ENCODE measurements around the gene OR52J3.

The OR52J3 gene

DNA sequence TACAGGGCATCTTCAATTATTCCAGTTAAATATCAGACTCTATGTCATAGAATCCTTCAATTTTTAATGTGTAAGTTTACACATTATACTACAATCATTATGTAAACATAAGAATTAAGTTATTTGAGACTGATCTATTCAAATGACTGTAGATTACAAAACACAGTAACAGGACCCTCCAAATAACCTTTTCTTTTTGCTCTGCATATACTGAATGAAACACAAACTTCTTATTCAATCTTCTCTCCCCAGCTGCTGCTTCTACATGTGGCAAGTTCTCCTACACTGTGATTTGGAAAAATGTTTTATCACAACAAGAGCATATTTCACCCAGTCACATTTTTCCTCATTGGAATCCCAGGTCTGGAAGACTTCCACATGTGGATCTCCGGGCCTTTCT, at the start of gene OR52J3:
TSS of gene OR52J3 (plus strand) at position 301 of the 400 bp plus-strand sequence. CDS start at position 301, 0 bp downstream.
- TF ChIP-seq ZNF384 (IDR thresholded peaks at IDR 0.05), result no peak
- no peak for DNase-seq (ENCODE audit: extremely low spot score)
- CTCF ChIA-PET, result no interaction called here
- POLR2A ChIA-PET, result no interaction called here

DNA sequence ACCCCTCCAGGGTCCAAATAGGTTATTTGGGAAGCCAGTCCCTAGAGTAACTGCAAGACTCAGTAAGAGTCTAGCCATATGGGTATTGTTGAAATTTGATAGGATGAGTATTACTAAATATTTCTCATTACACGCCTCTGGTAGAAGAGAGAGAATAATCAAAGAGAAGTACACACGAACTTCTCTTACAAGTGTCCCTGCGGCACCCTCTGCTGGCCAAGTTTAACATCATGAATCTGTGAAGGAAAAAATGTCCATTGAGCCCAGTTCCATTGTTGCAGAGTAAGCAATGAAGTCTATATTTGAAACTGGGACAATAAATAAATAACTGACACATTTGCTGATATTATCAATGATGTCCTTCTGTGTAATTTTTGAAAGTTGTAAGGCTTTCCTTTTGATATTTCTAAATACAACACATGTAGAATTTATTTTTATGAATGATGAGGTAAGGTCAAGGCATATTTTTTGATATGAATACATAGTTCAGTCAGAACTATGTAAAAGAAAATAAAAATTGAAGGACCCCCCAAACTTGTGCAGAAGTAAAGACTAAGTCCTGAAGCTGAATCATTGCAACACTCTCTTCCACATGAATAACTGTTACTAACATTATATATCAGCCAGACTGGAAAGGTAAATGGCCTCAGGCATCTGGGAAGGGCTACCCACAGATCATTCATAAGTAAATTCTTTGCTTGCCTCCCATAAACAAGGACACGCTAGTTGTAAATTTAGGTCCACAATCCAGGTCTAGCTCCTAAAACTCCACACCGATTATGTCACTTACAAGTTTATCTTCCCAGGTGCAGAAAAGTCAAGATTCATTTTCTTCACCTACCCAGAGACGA, 41.7 kb upstream of the OR52J3 start:
- CTCF ChIA-PET, result interaction anchor here (1.7 kb wide), 1 partner anchor 368 kb away, joined by 9 read pairs; the partner anchor contains the start of gene OR51D1
- POLR2A ChIA-PET, result no interaction called here
- DNase-seq (ENCODE audit: extremely low spot score), result peak; percentile 25
- TF ChIP-seq CTBP1 (IDR thresholded peaks at IDR 0.05; ENCODE audit: borderline replicate concordance), result no peak
- TF ChIP-seq NFRKB (IDR thresholded peaks at IDR 0.05), result no peak
- no peak for TF ChIP-seq TARDBP (IDR thresholded peaks at IDR 0.05)
- TF ChIP-seq, protein P1, sequence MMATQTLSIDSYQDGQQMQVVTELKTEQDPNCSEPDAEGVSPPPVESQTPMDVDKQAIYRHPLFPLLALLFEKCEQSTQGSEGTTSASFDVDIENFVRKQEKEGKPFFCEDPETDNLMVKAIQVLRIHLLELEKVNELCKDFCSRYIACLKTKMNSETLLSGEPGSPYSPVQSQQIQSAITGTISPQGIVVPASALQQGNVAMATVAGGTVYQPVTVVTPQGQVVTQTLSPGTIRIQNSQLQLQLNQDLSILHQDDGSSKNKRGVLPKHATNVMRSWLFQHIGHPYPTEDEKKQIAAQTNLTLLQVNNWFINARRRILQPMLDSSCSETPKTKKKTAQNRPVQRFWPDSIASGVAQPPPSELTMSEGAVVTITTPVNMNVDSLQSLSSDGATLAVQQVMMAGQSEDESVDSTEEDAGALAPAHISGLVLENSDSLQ (IDR thresholded peaks at IDR 0.05), result no peak
- TF ChIP-seq SP1 (IDR thresholded peaks at IDR 0.05), result no peak
- no peak for TF ChIP-seq FOXA1 (IDR thresholded peaks at IDR 0.05)
- TF ChIP-seq L3MBTL2 (conservative IDR thresholded peaks at IDR 0.05), result no peak
- no peak for TF ChIP-seq HDGF (IDR thresholded peaks at IDR 0.05; ENCODE audit: borderline replicate concordance)
- TF ChIP-seq SUZ12 (IDR thresholded peaks at IDR 0.05), result no peak
- no peak for TF ChIP-seq FOXM1 (IDR thresholded peaks at IDR 0.05; ENCODE audit: borderline replicate concordance)

DNA sequence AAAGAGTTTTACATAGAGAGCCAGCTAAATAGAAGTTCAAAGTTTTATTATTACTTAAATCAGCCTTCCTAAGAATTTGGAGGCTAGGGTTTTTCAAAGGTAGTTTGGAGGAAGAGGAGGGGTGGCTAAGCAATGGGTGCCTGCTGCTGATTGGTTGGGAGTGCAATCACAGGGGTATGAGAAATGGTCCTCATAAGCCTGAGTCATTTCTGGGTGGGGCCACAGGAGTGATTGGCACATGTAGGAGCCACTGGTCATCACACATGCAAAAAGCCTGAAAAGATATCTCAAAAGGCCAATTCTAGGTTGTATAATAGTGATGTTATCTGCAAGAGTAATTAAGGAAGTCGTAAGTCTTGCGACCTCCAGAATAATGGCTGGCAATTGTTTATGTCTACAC, 38.8 kb upstream of the OR52J3 start:
- ChIA-PET CTCF (interaction anchor here (0.7 to 1.0 kb wide), 2 partner anchors 370 to 371 kb away, joined by 3 read pairs; partner anchors contain the start of gene OR51D1), POLR2A (no interaction called here)
- TF ChIP-seq LEF1 (IDR thresholded peaks at IDR 0.05; ENCODE audit: borderline replicate concordance), result no peak
- TF ChIP-seq, protein P1 (IDR thresholded peaks at IDR 0.05), result peak; percentile 75
- DNase-seq (ENCODE audit: extremely low spot score), result no peak

DNA sequence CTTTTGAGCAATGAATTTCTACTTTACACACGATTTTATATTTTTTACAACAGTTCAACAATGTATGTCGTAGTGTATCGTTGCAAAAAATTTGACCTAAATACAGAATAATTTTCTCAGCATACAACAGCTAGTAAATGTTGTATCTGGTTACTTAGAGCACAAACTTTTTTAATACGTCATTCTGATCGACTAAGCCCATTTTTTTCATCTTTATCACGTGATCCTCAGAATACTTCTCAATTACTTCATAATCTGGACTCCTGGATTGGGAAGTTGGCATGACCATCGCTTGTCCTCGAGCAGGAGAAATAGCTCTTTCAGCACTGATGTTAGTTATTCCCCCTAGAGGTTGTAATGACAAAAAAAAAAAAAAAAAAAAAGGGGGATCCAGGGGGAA, 35.1 kb upstream of the OR52J3 start:
- ChIA-PET POLR2A (no interaction called here), CTCF (no interaction called here)
- DNase-seq (ENCODE audit: extremely low spot score), result no peak
- TF ChIP-seq NFRKB (IDR thresholded peaks at IDR 0.05) (no peak), TARDBP (IDR thresholded peaks at IDR 0.05) (no peak)

DNA sequence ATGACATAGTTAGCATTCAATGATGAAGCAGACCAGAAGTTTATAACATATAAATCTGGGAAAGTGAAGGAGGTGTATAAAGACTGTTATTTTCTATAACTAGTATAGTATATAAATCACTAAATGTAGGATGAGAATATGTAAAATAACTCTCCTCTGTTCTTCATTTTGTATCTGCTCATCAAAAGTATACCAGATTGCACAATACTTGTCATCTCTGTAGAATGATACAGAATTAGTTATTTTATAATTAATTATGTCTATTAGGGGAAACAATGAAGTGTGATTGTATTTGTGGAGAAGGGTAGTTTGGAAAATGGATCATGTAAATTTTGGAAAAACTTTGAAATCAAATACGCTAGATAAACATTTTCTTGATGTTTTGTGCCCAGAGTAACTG, 33.3 kb upstream of the OR52J3 start:
- CTCF ChIA-PET, result no interaction called here
- POLR2A ChIA-PET, result no interaction called here
- DNase-seq (ENCODE audit: extremely low spot score), result no peak
- TF ChIP-seq FOXM1 (IDR thresholded peaks at IDR 0.05; ENCODE audit: borderline replicate concordance), result no peak
- TF ChIP-seq FOXK2 (IDR thresholded peaks at IDR 0.05), result no peak
- TF ChIP-seq CTBP1 (IDR thresholded peaks at IDR 0.05; ENCODE audit: borderline replicate concordance), result no peak
- TF ChIP-seq, protein P1 (IDR thresholded peaks at IDR 0.05), result no peak
- no peak for TF ChIP-seq BHLHE40 (IDR thresholded peaks at IDR 0.05; ENCODE audit: borderline replicate concordance)
- TF ChIP-seq NFRKB (IDR thresholded peaks at IDR 0.05), result no peak
- TF ChIP-seq SP1 (IDR thresholded peaks at IDR 0.05), result no peak
- no peak for TF ChIP-seq FOXA1 (IDR thresholded peaks at IDR 0.05)
- TF ChIP-seq ZNF384 (IDR thresholded peaks at IDR 0.05), result no peak
- no peak for TF ChIP-seq SUZ12 (IDR thresholded peaks at IDR 0.05)
- no peak for TF ChIP-seq ARNT (IDR thresholded peaks at IDR 0.05)

DNA sequence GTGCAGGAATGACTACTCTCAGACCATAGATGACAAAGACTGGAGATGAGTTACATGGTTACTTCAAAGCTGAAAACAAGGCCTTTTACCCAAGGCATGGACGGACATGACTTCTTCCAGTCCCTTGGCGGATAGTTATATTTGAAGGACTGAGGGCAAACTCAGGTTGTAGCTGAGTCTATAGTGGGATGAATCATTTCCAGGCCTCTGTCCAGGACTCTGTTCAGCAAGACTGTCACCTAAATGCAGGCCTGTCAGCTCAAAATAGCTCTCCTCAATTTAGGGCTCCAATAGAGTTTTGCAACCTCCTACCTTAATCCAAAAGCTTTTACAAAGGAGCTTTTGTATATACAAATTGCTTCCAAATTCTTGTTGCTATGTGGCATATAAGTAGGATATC, 24.3 kb upstream of the OR52J3 start:
- ChIA-PET POLR2A (no interaction called here), CTCF (interaction anchor here (0.5 kb wide), 1 partner anchor 23 kb away, joined by 3 read pairs; no protein-coding TSS in a partner anchor)
- TF ChIP-seq L3MBTL2 (conservative IDR thresholded peaks at IDR 0.05), result no peak
- no peak for TF ChIP-seq TARDBP (IDR thresholded peaks at IDR 0.05)
- no peak for TF ChIP-seq FOXK2 (IDR thresholded peaks at IDR 0.05)
- no peak for TF ChIP-seq FOXM1 (IDR thresholded peaks at IDR 0.05; ENCODE audit: borderline replicate concordance)
- TF ChIP-seq BHLHE40 (IDR thresholded peaks at IDR 0.05; ENCODE audit: borderline replicate concordance), result no peak
- no peak for TF ChIP-seq HDGF (IDR thresholded peaks at IDR 0.05; ENCODE audit: borderline replicate concordance)
- TF ChIP-seq LEF1 (IDR thresholded peaks at IDR 0.05; ENCODE audit: borderline replicate concordance), result no peak
- TF ChIP-seq, protein P1 (IDR thresholded peaks at IDR 0.05), result no peak
- TF ChIP-seq ZNF384 (IDR thresholded peaks at IDR 0.05), result no peak
- no peak for TF ChIP-seq ARNT (IDR thresholded peaks at IDR 0.05)
- TF ChIP-seq SP1 (IDR thresholded peaks at IDR 0.05), result no peak
- TF ChIP-seq NFRKB (IDR thresholded peaks at IDR 0.05), result no peak
- no peak for DNase-seq (ENCODE audit: extremely low spot score)

DNA sequence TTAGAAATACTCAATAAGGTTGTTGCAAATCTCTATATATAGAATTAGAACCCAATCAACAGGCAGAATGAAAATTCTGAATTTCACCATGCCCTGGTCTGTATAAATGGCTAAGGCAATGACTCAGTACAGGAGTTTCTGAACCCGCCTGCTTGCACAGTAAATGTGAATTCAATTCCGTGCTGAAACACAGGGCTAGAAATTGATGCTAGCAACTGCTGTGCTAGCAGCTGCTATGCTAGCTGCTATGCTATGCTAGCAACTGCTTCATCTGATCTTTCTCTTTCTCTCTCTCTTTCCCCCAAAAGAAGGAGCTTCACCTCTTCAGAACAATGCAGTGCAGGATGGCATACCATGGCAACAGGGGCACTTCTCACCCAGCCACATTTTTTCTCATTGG, 9.7 kb upstream of the OR52J3 start:
- POLR2A ChIA-PET, result no interaction called here
- DNase-seq (ENCODE audit: extremely low spot score), result no peak
- TF ChIP-seq BHLHE40 (IDR thresholded peaks at IDR 0.05; ENCODE audit: borderline replicate concordance) (no peak), FOXA1 (IDR thresholded peaks at IDR 0.05) (no peak), TARDBP (IDR thresholded peaks at IDR 0.05) (no peak), FOXM1 (IDR thresholded peaks at IDR 0.05; ENCODE audit: borderline replicate concordance) (no peak), ARNT (IDR thresholded peaks at IDR 0.05) (no peak)
- CTCF ChIA-PET, result no interaction called here

Data from HEK293T (cell line).